ENCODE results near the gene HMGN4. TPM values are rescaled to one million over a fixed set of nuclear protein-coding genes. Genes with fewer than 3 reads are reported as not detected.

The HMGN4 gene
- total and polyA plus RNA-seq, 9 of the 15 experiments (the other 6 are each of a cell fraction or from before 2014, with no cell fraction given), result 35.4 to 134 (median 94.1) TPM

GRCh38 chr6:26553635-26554446 is 15.7 kb downstream of the HMGN4 start (continued):
- no peak for TF ChIP-seq FOXK1 (CRISPR knock-in tag; IDR thresholded peaks at IDR 0.05; ENCODE audit: borderline replicate concordance)
- TF ChIP-seq, protein P1, sequence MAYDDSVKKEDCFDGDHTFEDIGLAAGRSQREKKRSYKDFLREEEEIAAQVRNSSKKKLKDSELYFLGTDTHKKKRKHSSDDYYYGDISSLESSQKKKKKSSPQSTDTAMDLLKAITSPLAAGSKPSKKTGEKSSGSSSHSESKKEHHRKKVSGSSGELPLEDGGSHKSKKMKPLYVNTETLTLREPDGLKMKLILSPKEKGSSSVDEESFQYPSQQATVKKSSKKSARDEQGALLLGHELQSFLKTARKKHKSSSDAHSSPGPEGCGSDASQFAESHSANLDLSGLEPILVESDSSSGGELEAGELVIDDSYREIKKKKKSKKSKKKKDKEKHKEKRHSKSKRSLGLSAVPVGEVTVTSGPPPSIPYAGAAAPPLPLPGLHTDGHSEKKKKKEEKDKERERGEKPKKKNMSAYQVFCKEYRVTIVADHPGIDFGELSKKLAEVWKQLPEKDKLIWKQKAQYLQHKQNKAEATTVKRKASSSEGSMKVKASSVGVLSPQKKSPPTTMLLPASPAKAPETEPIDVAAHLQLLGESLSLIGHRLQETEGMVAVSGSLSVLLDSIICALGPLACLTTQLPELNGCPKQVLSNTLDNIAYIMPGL (CRISPR knock-in tag; IDR thresholded peaks at IDR 0.05), result peak; percentile 95
- TF ChIP-seq MCM5 (IDR thresholded peaks at IDR 0.05; ENCODE audit: low read depth), result no peak
- peak; percentile 75; the same call in 1 of the 2 replicates for TF ChIP-seq RFX5 (IDR thresholded peaks at IDR 0.05; ENCODE audit: low read depth, low read length)
- no peak; a peak in 1 of 4 replicates for TF ChIP-seq FOXA3 (CRISPR knock-in tag; conservative IDR thresholded peaks at IDR 0.05 in 1 of 2, IDR thresholded peaks at IDR 0.05 in 1 of 2)
- TF ChIP-seq HMGN3 (IDR thresholded peaks at IDR 0.05; ENCODE audit: borderline replicate concordance, extremely low read depth, insufficient read length, low read depth, low read length), result no peak
- no peak for TF ChIP-seq ZKSCAN3 (CRISPR knock-in tag; IDR thresholded peaks at IDR 0.05)
- peak; percentile 94 for TF ChIP-seq RBM39 (optimal IDR thresholded peaks at IDR 0.05; ENCODE audit: low read depth, low read length)
- no peak; the same call in 1 of the 2 replicates for TF ChIP-seq ZBTB33 (CRISPR knock-in tag; IDR thresholded peaks at IDR 0.05)
- no peak for TF ChIP-seq ZNF436 (CRISPR knock-in tag; IDR thresholded peaks at IDR 0.05)
- TF ChIP-seq ZNF444 (CRISPR knock-in tag; IDR thresholded peaks at IDR 0.05), result no peak
- peak; percentile 60 for TF ChIP-seq ZKSCAN1 (IDR thresholded peaks at IDR 0.05; ENCODE audit: low read depth, low read length)
- no peak for TF ChIP-seq BACH1 (tag; IDR thresholded peaks at IDR 0.05)
- no peak for TF ChIP-seq ETV6 (IDR thresholded peaks at IDR 0.05; ENCODE audit: borderline replicate concordance in 1 of 2, low read depth in 2 of 2, low read length in 1 of 2)
- TF ChIP-seq ETV6 (CRISPR knock-in tag; IDR thresholded peaks at IDR 0.05; ENCODE audit: borderline replicate concordance), result no peak; the same call in 1 of the 2 replicates
- TF ChIP-seq, protein P2, sequence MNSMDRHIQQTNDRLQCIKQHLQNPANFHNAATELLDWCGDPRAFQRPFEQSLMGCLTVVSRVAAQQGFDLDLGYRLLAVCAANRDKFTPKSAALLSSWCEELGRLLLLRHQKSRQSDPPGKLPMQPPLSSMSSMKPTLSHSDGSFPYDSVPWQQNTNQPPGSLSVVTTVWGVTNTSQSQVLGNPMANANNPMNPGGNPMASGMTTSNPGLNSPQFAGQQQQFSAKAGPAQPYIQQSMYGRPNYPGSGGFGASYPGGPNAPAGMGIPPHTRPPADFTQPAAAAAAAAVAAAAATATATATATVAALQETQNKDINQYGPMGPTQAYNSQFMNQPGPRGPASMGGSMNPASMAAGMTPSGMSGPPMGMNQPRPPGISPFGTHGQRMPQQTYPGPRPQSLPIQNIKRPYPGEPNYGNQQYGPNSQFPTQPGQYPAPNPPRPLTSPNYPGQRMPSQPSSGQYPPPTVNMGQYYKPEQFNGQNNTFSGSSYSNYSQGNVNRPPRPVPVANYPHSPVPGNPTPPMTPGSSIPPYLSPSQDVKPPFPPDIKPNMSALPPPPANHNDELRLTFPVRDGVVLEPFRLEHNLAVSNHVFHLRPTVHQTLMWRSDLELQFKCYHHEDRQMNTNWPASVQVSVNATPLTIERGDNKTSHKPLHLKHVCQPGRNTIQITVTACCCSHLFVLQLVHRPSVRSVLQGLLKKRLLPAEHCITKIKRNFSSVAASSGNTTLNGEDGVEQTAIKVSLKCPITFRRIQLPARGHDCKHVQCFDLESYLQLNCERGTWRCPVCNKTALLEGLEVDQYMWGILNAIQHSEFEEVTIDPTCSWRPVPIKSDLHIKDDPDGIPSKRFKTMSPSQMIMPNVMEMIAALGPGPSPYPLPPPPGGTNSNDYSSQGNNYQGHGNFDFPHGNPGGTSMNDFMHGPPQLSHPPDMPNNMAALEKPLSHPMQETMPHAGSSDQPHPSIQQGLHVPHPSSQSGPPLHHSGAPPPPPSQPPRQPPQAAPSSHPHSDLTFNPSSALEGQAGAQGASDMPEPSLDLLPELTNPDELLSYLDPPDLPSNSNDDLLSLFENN (IDR thresholded peaks at IDR 0.05; ENCODE audit: low read depth in 2 of 2, low read length in 2 of 2), result no peak; a peak in 1 of 4 replicates
- TF ChIP-seq KDM2B (CRISPR knock-in tag; IDR thresholded peaks at IDR 0.05), result no peak
- peak; percentile 99 for TF ChIP-seq MEF2D (tag; conservative IDR thresholded peaks at IDR 0.05; ENCODE audit: low read depth)
- TF ChIP-seq ZBTB17 (CRISPR knock-in tag; IDR thresholded peaks at IDR 0.05), result no peak
- no peak for TF ChIP-seq ZC3H4 (CRISPR knock-in tag; IDR thresholded peaks at IDR 0.05; ENCODE audit: borderline replicate concordance)
- peak; percentile 54; the same call in 1 of the 2 replicates for TF ChIP-seq ZNF384 (IDR thresholded peaks at IDR 0.05; ENCODE audit: low read depth, low read length)

Measured in K562 (cell line).